Measurements from ENCODE around the gene TRAF3IP3.

Gene TRAF3IP3

DNA sequence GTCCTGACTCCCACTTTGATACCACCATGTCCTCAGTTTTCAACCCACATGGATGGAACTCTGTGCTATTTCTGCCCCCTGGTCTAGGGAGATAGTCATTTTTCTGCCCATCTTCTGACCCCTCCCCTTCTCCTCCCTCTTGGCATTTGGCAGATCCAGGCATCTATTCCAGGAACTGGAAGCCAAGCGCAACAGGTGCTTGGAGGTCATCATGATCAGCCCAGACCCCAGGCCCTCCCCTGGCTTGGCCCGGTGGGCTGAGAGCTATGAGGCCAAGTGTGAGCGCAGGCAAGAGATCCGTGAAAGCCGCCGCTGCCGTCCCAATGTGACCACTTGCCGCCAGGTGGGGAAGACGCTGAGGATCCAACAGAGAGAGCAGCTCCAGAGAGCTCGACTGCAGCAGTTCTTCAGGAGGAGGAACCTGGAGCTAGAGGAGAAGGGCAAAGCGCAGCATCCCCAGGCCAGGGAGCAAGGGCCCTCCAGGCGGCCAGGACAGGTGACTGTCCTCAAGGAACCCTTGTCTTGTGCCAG, 4.0 kb downstream of the TRAF3IP3 start:
- no peak overlapping the region for H3K4me3 ChIP-seq (ENCODE audit: low read length)
- TF ChIP-seq, protein P1, sequence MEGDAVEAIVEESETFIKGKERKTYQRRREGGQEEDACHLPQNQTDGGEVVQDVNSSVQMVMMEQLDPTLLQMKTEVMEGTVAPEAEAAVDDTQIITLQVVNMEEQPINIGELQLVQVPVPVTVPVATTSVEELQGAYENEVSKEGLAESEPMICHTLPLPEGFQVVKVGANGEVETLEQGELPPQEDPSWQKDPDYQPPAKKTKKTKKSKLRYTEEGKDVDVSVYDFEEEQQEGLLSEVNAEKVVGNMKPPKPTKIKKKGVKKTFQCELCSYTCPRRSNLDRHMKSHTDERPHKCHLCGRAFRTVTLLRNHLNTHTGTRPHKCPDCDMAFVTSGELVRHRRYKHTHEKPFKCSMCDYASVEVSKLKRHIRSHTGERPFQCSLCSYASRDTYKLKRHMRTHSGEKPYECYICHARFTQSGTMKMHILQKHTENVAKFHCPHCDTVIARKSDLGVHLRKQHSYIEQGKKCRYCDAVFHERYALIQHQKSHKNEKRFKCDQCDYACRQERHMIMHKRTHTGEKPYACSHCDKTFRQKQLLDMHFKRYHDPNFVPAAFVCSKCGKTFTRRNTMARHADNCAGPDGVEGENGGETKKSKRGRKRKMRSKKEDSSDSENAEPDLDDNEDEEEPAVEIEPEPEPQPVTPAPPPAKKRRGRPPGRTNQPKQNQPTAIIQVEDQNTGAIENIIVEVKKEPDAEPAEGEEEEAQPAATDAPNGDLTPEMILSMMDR (conservative IDR thresholded peaks at IDR 0.05; ENCODE audit: low read depth, low read length), result no peak
- no peak for DNase-seq (ENCODE audit: low read depth)

DNA sequence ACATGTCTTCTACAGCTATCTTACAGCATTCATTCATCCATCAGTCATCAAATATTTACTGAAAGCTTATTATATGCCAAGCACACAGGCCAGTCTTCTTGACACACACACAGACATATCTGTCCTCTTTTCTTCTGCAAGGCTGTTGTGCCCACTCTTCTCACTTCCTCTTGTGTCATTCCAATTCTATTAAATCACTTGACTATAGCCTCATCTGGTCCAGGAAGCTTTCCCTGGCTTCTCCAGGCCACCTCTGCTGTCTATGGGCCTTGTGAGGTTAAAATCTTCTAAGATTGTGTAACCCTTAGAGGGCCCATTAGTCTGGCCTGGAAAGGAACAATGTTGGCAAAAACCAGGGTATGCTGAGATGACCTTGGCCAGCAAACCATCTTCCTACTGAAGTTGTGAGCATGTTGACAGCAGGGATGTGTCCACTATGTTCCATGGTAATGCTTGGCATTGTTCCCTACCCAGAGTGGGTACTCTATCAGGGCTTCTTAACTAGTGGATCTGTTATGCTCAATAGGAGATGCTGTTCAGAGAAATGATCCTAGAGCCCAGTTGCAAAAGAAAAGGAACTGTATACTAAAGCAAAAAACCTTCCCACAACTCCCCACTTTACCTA, 5.3 kb downstream of the TRAF3IP3 start:
- TF ChIP-seq, protein P1 (conservative IDR thresholded peaks at IDR 0.05; ENCODE audit: low read depth, low read length), result no peak
- DNase-seq (ENCODE audit: low read depth), result no peak
- H3K4me3 ChIP-seq (ENCODE audit: low read length), result no peak overlapping the region

DNA sequence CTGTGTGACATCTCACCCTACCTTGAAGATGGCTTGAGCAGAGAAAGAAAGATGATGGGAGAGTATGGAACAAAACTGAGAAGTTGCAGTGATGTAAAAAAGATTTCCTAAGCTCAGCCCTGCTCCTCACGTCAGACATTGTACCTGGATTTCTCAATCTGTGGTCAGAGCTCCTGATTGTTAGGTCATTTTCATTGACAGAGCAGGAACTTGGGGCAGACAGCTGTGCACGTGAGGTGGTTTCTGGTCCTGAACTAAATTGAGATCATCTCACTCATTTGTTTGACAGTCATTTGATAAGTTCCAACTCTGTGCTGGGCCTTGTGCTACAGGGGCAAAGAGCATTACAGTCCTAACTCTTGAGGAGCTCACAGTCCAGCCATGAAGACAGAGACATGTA, 10.2 kb downstream of the TRAF3IP3 start:
- TF ChIP-seq, protein P1 (conservative IDR thresholded peaks at IDR 0.05; ENCODE audit: low read depth, low read length), result no peak
- H3K4me3 ChIP-seq (ENCODE audit: low read length), result no peak overlapping the region
- DNase-seq (ENCODE audit: low read depth), result no peak

DNA sequence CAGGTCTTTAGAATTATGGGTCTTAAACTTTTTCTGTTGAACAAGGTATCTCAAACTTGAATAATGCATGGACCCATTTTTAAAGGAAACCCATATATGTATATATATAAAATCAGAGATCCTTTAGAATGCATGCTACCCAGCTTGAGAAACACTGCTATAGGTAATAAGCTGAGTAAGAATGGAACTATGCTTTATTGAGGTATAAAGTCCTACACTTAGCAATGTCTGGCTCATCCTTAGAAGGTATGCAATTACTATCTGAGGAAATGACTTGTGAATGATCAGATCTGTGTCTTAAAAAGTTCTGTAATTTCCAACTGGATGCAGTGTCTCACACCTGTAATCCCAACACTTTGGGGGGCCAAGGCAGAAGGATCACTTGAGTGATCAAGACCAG, 11.2 kb downstream of the TRAF3IP3 start:
- TF ChIP-seq, protein P1 (conservative IDR thresholded peaks at IDR 0.05; ENCODE audit: low read depth, low read length), result no peak
- DNase-seq (ENCODE audit: low read depth), result no peak
- no peak overlapping the region for H3K4me3 ChIP-seq (ENCODE audit: low read length)

DNA sequence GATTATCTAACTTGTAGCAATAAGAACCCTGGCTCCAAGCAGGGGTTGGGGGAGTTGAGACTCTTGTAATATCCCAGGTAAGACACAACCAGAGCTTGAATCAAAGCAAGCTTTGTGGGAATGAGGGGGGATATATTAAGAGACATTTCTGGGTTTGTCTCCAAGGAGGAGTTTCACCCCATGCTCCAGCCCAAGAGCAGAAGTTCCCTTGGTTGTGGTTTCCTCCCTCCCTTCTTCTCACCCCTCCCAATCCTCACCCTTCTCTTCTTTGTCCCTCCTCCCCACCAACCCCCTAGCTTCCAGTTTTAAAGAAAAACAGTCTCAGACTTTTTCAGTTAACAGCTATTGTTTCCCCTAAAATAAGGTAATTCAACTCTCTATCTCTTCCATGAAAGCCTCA, 11.9 kb downstream of the TRAF3IP3 start:
- DNase-seq (ENCODE audit: low read depth), result no peak
- TF ChIP-seq, protein P1 (conservative IDR thresholded peaks at IDR 0.05; ENCODE audit: low read depth, low read length), result no peak
- no peak overlapping the region for H3K4me3 ChIP-seq (ENCODE audit: low read length)

DNA sequence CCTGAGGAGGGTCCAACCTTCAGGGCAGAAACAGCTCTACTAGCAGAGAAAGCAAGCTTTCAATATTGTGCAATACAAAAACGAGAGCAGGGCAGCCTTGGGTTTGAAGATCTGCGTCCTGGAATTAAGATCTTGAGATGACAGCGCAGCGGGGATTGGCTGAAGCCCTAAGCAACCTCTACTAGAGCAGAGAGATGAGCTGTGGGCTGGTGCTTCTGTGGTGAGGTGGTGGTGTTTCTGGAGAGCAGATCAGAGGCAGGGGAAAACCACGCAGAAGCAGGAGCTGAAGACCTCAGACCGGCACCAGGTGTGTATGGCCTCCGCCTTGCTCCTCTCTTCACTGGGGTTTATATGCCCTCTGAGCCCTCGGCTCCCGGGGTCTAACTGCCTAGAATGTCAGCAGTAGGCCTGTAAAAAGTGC, 12.5 kb downstream of the TRAF3IP3 start:
- DNase-seq (ENCODE audit: low read depth), result no peak
- TF ChIP-seq, protein P1 (conservative IDR thresholded peaks at IDR 0.05; ENCODE audit: low read depth, low read length), result no peak
- H3K4me3 ChIP-seq (ENCODE audit: low read length), result no peak overlapping the region
